BLaER1 treated with 17β-estradiol and CSF1 and Interleukin-3, amounts not matched to agents 10 nM and 100 nM (cell line): ENCODE measurements around the gene POU6F2.

Experiments used
- H3K27ac ChIP-seq, 11 experiments: shearing (Covaris generic); formaldehyde crosslinking; 2 replicates each; pipeline ENCODE4 v1.8.1; 2022
- H3K27me3 ChIP-seq, 11 experiments: shearing (Covaris generic); formaldehyde crosslinking; 2 replicates each; pipeline ENCODE4 v1.8.1; 2022
- H3K36me3 ChIP-seq, 11 experiments: shearing (Covaris generic); formaldehyde crosslinking; 2 replicates each; pipeline ENCODE4 v1.8.1; 2022
- H3K4me1 ChIP-seq, 10 experiments: shearing (Covaris generic); formaldehyde crosslinking; 2 replicates each; pipeline ENCODE4 v1.8.1; 2022
- H3K4me2 ChIP-seq, 11 experiments: shearing (Covaris generic); formaldehyde crosslinking; 2 replicates each; pipeline ENCODE4 v1.8.1; 2022
- H3K4me3 ChIP-seq, 10 experiments: shearing (Covaris generic); formaldehyde crosslinking; 2 replicates each; pipeline ENCODE4 v1.8.1; 2022
- H3K9ac ChIP-seq, 11 experiments: shearing (Covaris generic); formaldehyde crosslinking; 2 replicates each; pipeline ENCODE4 v1.8.1; 2022
- H3K9me3 ChIP-seq, 11 experiments: shearing (Covaris generic); formaldehyde crosslinking; replicated peaks in 1 of 11; 2 replicates each; pipeline ENCODE4 v1.8.1; 2022
- H4K20me1 ChIP-seq, 11 experiments: shearing (Covaris generic); formaldehyde crosslinking; 2 replicates each; pipeline ENCODE4 v1.8.1; 2022
- Cebpa-rat ChIP-seq, 11 experiments: shearing (Covaris generic); IDR thresholded peaks; 2 replicates each; pipeline ENCODE4 v1.8.1; 2022

The POU6F2 gene

GRCh38 chr7:39259391-39260003 lies 281.8 kb downstream of the POU6F2 start:
- Histone ChIP-seq H3K4me1 (no peaks in the 10 kb centered on the region), H3K4me2 (no peak overlapping the region), H3K27me3 (no peaks in the 10 kb centered on the region), H3K4me3 (no peak overlapping the region), H3K9ac (no peak overlapping the region), H3K36me3 (no peaks in the 10 kb centered on the region), H4K20me1 (no peaks in the 10 kb centered on the region), H3K9me3 (no peaks in the 10 kb centered on the region), H3K27ac (no peak overlapping the region)
- no peak for TF ChIP-seq Cebpa-rat (IDR thresholded peaks at IDR 0.05)

DNA sequence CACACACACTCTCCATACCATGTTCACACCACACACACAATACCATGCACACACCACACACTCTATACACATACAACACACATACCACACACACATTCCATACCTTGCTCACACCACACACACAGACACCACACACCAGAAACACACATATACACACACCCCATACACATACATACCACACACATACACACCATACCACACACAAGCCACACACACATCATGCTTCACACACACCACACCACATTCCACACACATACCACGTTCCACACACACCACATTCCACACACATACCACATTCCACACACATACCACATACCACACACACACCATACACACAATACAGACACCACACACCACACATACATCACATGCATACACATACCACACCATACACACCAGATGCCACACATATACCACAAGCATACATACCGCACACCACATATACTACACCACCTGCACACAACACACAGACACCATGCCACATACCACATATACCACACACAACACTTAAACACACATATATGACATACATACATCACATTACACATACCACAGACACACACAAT lies 282.7 kb downstream of the POU6F2 start:
- H3K4me2 ChIP-seq = no peak overlapping the region
- no peaks in the 10 kb centered on the region for H3K4me1 ChIP-seq
- H3K9ac ChIP-seq = no peak overlapping the region
- TF ChIP-seq Cebpa-rat (IDR thresholded peaks at IDR 0.05) = no peak
- no peaks in the 10 kb centered on the region for H3K27me3 ChIP-seq
- no peaks in the 10 kb centered on the region for H3K36me3 ChIP-seq
- no peak overlapping the region for H3K4me3 ChIP-seq
- no peaks in the 10 kb centered on the region for H4K20me1 ChIP-seq
- H3K27ac ChIP-seq = no peak overlapping the region
- H3K9me3 ChIP-seq = no peaks in the 10 kb centered on the region

DNA sequence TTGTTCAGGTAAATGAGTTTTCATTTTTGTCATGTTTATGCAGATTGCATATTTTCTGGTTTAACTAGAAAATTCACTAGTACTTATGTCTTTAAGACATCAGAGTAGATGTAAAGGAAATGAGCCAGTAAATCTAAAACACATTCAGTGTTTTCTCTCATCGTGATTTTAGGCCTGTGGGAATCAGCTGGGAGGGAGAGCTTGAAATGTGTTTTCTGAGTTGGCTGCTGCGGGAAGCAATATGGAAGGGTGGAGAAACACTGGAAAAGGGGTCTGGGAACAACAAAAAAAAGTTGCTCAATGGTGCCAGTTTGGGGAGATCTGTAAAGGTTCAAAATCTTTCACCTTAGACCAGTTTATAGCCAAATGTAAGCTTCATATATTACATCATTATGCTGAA lies 284.1 kb downstream of the POU6F2 start:
- Histone ChIP-seq H3K27ac (no peak overlapping the region), H3K9ac (no peak overlapping the region), H3K4me1 (no peaks in the 10 kb centered on the region), H3K4me3 (no peak overlapping the region), H4K20me1 (no peaks in the 10 kb centered on the region), H3K36me3 (no peaks in the 10 kb centered on the region), H3K4me2 (no peak overlapping the region), H3K27me3 (no peaks in the 10 kb centered on the region), H3K9me3 (no peaks in the 10 kb centered on the region)
- TF ChIP-seq Cebpa-rat (IDR thresholded peaks at IDR 0.05) = no peak

- no peaks in the 10 kb centered on the region for H3K36me3 ChIP-seq
- no peak overlapping the region for H3K4me3 ChIP-seq
- H3K27me3 ChIP-seq = no peaks in the 10 kb centered on the region
- H3K9me3 ChIP-seq = no peaks in the 10 kb centered on the region
- no peak overlapping the region for H3K27ac ChIP-seq
- H4K20me1 ChIP-seq = no peaks in the 10 kb centered on the region
- H3K4me1 ChIP-seq = no peaks in the 10 kb centered on the region
- H3K9ac ChIP-seq = no peak overlapping the region
- H3K4me2 ChIP-seq = no peak overlapping the region
- TF ChIP-seq Cebpa-rat (IDR thresholded peaks at IDR 0.05) = no peak
Observed at GRCh38 chr7:39265641-39266591, 288.2 kb downstream of the POU6F2 start.

GRCh38 chr7:39269034-39269433 lies 291.3 kb downstream of the POU6F2 start:
- Histone ChIP-seq H4K20me1 (no peaks in the 10 kb centered on the region), H3K9me3 (no peaks in the 10 kb centered on the region), H3K4me1 (no peaks in the 10 kb centered on the region), H3K4me3 (no peak overlapping the region), H3K9ac (no peak overlapping the region), H3K4me2 (no peak overlapping the region), H3K27me3 (no peaks in the 10 kb centered on the region), H3K27ac (no peak overlapping the region), H3K36me3 (no peaks in the 10 kb centered on the region)
- no peak for TF ChIP-seq Cebpa-rat (IDR thresholded peaks at IDR 0.05)

DNA sequence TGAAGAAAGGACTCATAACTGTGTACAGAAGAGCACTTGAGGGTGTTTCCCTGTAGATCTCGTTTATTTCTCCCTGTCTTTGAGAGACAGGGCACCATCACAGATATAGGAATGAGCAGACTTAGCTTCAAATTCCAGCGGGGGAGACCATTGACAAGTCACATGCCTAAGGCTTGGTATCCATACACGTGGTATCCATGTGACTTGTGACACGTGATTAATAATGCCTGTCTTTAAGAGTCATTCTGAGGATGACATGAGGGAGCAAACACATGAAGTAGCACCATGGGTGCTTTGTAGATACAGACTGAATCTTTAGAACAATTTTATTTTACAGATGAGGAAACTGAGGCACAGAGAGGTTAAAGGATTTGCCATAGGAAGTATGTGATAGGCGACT lies 292.3 kb downstream of the POU6F2 start:
- no peak overlapping the region for H3K9ac ChIP-seq
- H3K4me2 ChIP-seq = no peak overlapping the region
- no peaks in the 10 kb centered on the region for H4K20me1 ChIP-seq
- H3K27me3 ChIP-seq = no peaks in the 10 kb centered on the region
- no peaks in the 10 kb centered on the region for H3K36me3 ChIP-seq
- H3K9me3 ChIP-seq = no peaks in the 10 kb centered on the region
- TF ChIP-seq Cebpa-rat (IDR thresholded peaks at IDR 0.05) = no peak
- no peak overlapping the region for H3K27ac ChIP-seq
- no peaks in the 10 kb centered on the region for H3K4me1 ChIP-seq
- H3K4me3 ChIP-seq = no peak overlapping the region

- Histone ChIP-seq H3K9me3 (no peaks in the 10 kb centered on the region), H3K36me3 (no peaks in the 10 kb centered on the region), H4K20me1 (no peaks in the 10 kb centered on the region), H3K4me3 (no peak overlapping the region), H3K27ac (no peak overlapping the region), H3K4me1 (no peaks in the 10 kb centered on the region), H3K4me2 (no peak overlapping the region), H3K9ac (no peak overlapping the region), H3K27me3 (no peaks in the 10 kb centered on the region)
- no peak for TF ChIP-seq Cebpa-rat (IDR thresholded peaks at IDR 0.05)
Observed at GRCh38 chr7:39271402-39271801, 293.7 kb downstream of the POU6F2 start.

DNA sequence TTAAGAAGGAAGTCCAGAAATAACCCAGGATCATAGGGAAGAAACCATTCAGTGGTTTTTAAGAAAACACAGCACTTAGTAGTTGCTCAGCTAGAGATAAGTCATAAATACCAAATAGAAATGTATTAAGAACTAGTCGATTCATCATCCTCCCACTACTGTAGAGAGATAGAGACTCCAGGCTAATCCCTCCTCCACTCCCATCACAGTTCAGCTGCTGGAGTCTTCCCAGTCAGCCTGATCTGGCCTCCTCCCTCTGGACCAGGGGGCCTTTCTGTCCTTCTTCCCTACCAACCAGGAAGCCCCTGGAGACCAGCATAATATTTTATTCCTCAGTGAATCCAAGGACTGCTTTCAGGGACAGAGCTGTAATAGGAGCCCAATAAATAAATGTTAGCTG lies 294.4 kb downstream of the POU6F2 start:
- no peak for TF ChIP-seq Cebpa-rat (IDR thresholded peaks at IDR 0.05)

GRCh38 chr7:39272691-39273090 lies 295.0 kb downstream of the POU6F2 start:
- Histone ChIP-seq H3K9me3 (no peaks in the 10 kb centered on the region), H3K9ac (no peak overlapping the region), H3K4me1 (no peaks in the 10 kb centered on the region), H3K27ac (no peak overlapping the region), H4K20me1 (no peaks in the 10 kb centered on the region), H3K4me3 (no peak overlapping the region), H3K27me3 (no peaks in the 10 kb centered on the region), H3K4me2 (no peak overlapping the region), H3K36me3 (no peaks in the 10 kb centered on the region)
- TF ChIP-seq Cebpa-rat (IDR thresholded peaks at IDR 0.05) = no peak

More for the DNA sequence above, 294.4 kb downstream of the POU6F2 start:
- H3K4me1 ChIP-seq = no peaks in the 10 kb centered on the region
- no peak overlapping the region for H3K27ac ChIP-seq
- H3K4me3 ChIP-seq = no peak overlapping the region
- H4K20me1 ChIP-seq = no peaks in the 10 kb centered on the region
- no peak overlapping the region for H3K9ac ChIP-seq
- H3K27me3 ChIP-seq = no peaks in the 10 kb centered on the region
- no peaks in the 10 kb centered on the region for H3K9me3 ChIP-seq
- no peak overlapping the region for H3K4me2 ChIP-seq
- no peaks in the 10 kb centered on the region for H3K36me3 ChIP-seq
